Limb (tissue), 2 donors: ENCODE results near the gene MIOX.

Source experiments
- DNase-seq, 2 donors: peaks; one replicate each; pipeline ENCODE4 v3.0.0-alpha.2; 2016; ENCODE audit errors: extremely low spot score in 2 of 2

Gene MIOX

DNA sequence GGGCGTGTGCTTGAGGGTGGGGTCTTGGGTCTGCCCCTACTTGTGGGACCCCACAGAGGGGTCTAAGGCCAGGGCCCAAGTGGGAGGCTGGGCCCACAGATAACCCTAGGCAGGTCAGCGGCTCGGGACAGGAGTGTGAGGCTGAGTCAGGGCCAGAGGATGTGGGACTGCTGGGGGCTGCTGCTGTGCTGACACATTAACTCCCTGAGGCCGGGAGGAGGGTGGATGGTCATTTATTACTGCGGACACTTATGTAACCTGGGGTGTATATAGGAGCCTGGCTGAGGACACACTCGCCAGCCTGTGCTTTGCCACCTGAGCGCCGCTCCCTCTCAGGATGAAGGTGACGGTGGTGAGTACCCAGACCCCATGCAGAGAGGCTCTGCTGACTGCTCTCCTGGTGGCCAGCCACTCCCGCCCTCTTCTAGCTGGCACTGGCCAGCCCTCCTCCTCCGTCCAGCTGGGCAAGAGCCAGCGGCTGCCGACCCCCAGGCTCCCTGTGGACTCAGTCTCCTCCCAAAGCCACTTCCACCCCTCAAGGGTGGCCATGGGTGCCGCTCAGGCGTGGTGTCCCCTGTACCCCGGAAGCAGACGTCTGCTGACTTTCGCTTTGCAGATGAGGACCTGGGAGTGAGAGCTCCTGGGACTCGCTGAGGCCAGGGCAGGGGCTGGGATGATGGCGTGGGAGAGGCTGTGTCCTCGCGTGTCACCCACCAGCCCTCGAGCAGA is at the start of gene MIOX:
TSS of gene MIOX (plus strand) at position 299 of the 729 bp plus-strand sequence. CDS start at position 338, 39 bp downstream.
- no peak for DNase-seq

DNA sequence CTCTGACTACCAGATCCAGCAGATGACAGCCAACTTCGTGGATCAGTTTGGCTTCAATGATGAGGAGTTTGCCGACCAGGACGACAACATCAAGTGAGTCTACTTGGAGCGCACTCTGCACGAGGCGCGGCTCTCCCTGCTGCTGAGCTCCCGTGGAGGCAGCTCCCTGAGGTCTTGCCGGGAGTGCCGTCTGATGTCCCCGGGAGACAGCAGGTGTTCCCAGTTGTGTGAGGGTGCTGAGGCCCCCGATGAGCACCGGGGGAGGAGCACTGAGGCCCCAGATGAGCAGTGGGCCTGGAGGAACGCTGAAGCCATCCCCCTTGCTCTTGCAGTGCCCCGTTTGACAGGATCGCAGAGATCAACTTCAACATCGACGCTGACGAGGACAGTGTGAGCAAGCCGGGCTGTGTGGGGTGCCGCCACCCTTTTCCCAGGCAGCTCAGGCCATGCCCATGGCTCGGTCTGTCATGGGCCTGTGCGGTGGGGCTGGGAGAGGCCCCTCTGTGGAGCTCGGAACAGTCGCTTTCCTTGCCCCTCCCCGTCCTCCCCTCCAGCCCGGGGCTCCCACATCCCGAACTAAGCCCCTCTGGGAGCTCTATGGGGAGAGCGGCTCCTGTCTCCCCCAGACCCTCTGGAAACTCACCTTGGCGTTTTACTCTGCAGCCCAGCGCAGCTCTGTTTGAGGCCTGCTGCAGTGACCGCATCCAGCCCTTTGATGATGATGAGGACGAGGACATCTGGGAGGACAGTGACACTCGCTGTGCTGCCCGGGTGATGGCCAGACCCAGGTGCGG is 49.0 kb upstream of the MIOX start:
- DNase-seq, result no peak

DNA sequence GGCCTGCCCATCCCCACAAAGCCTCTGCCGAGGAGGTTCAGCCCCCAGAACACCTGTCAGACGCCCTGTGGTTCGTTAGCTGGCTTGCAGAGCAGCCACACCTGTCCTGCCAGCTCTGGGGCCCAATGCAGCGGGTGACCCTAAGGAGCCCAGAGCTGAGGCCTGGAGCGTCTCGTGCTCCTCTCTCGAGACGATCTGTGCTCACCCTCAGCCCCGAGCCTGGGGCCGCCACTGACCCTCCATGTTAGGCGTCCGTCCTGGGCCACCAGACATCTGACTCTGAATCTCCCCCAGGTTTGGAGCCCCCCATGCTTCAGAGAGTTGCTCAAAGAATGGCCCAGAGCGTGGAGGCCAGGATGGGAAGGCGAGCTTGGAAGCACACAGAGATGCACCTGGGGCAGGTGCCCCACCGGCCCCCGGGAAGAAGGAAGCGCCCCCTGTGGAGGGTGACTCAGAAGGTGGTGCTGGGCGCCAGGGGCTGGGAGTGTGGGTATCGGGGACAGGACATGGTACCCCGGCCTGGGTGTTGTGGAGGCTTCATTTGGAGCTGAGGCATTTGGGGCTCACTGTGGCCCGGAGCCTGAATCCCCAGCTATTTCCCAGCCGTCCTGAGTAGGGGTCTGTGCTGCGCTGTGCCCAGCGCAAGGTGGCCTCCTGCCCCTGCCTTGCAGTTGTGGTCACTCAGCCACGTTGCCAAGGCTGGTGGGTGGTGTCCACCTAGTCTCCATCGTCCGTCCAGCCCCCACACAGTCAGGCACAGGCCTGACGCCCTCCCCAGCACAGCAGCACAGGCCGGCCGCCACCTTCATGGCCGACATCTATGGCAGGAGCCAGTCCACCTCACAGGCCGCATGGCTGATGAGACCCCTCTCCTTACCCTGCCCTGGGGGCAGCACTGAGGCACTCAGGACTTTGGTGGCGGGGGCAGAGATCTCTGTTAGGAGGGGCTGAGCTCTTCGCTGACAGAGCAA is 48.1 kb upstream of the MIOX start:
- no peak for DNase-seq

DNA sequence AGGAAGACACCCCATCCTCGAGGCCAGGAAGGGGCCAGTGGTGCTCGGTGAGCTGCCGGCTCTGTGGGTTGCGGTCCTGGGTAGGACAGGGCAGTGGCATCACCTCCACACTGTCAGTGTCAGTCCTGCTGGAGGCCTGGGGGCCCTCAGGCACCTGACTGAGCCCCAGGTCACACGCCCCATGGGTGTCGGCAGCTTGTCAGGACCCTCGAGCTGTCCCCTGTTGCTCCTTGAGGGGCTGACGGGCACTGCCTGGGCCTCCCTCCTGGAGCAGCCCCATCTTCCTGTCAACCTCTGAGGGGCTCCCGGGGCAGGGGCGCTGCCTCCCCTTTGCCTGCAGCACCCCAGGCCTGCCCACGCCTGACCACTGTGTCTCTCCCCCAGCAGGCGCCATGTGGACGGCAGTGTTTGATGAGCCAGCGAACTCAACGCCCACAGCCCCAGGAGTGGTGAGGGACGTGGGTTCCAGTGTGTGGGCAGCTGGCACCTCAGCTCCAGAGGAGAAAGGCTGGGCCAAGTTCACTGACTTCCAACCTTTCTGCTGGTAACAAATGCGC is 47.3 kb upstream of the MIOX start:
- no peak for DNase-seq

DNA sequence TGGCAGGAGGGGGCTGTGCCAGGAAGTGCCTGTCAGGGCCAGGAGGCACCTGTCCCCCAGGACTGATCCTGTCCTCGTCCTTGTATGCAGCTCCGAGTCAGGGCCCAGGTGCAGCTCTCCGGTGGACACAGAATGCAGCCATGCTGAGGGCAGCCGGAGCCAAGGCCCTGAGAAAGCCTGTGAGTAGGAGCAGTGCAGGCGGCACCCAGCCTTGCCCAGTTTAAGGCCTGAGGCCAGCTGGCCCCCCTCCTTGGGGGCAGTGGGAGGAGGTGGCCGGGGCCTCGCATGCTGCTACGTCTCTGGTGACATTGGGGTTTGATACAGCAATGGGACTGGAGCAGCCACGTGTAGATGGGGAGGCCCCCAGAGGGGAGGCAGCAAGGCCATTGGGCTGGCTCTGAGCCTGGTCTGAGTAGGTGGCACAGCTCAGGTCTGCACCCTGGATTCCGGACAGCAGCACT is 46.8 kb upstream of the MIOX start:
- DNase-seq, result no peak

DNA sequence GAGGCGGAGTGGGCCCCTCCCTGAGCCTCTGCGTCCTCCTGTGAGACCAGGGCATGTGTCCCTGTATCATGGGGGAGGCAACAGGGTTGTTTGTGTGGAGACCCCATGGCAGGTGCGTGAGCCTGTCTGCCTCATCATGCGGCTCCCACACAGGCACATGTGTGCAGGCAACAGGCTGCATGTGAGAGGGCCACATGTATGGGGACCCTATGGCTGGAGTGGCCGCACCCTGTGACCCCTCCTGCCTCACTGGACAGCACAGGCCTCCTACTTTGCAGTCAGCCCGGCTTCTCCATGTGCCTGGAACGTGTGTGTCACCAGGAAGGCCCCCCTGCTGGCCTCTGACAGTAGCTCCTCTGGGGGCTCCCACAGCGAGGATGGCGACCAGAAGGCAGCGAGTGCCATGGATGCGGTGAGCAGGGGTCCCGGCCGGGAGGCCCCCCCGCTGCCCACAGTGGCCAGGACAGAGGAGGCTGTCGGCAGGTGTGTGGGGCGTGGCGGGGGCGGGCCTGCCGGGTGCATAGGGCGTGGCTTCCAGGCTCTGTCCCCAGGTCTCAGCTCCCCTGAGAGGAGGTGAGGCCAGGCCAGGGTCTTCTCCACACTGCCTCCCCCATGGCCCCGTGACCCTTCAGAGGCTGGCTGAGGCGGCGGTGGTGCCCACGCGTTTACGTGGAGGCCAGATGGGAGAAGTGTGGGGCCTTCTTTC is 46.0 kb upstream of the MIOX start:
- DNase-seq, result no peak

DNA sequence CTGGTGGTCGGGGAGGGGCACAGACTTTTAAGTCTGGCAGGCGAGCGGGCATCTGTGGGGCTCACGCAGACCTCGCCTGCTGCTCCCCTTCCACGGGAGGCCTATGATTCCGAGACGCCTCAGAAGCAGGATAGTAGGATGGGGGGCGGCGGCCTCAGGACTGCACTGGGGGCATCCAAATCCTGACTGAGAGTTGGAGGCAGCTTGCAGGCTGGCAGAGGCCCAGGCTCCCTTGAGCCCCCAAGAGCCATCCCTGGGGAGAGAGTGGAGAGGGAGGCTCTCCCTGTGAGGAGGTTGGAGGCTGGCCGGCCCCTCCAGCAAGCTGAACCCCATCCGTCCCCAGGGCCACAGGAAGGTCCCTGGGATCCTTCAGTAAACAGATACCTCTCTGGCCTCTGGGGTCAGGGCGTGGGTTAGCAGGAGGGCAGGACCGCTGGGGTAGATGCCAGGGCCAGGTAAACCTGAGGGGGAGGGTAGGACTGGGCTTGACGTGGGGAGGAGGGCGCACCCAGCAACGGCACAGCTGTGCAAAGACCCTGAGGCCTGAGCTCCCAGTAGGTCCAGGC is 45.1 kb upstream of the MIOX start:
- DNase-seq, result no peak

DNA sequence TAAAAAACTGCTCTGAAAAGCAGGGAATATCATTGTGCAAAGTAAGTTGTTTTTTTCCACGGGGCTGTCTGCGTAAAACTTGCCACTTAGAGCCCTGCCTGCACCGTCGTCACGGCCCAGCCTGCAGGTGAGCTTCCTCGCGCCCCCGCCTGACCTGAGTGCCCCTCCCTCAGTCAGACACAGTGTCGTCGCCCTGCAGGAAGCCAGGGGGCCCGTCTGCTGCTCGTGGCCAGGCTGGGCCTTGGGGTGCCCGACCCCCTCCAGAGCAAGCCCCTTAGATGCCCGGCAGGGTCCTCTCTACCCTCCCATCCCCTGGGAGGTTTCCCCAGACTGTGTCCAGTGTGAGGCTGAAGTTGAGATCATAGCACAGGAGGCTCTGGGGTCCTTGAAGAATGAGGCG is 43.5 kb upstream of the MIOX start:
- DNase-seq, result no peak

DNA sequence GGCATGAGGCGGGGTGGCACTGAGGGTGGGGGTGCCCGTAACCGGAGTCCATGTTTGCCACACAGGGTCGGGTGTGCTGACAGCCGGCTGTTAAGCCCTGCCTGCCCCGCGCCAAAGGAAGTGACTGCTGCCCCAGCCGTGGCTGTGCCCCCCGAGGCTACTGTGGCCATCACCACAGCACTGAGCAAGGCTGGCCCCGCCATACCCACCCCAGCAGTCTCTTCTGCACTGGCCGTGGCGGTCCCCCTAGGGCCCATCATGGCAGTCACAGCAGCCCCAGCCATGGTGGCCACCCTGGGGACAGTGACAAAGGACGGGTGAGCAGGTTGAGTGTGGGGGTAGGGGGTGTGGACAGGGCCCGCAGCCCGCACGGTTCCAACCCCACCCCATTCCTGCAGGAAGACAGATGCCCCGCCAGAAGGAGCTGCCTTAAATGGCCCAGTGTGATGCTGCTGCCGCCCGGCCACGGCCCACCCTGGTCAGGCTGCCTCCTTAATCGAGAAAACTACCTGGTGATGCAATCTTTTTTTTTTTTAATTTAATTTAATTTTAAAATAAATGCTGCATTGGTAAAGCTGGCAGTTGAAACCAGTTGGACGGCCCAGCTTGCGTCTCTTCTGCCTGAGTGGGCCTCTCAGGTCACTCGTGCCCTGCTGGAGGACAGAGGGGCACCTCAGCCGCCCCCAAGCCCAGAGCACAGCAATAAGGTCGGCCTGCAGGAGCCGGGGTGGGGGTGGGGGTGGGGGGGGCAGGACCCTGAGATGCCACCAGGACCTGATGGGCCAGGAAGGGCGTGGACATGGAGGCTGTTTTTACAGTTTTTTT is 42.6 kb upstream of the MIOX start:
- no peak for DNase-seq

DNA sequence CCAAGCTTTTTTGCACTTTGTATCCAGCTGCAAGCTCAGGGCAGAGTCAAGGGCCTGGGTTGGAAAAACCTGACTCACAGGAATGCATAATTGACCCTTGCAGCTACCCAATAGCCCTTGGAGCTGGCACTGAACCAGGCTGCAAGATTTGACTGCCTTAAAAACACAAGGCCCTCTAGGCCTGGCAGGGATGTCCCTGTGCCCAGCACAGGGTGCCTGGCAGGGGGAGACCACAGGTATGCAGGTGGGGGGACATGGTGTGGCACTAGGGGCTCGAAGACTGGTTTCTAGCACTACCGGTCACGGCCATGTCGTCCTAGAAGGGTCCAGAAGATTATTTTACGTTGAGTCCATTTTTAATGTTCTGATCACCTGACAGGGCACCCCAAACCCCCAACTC is 42.0 kb upstream of the MIOX start:
- no peak for DNase-seq

DNA sequence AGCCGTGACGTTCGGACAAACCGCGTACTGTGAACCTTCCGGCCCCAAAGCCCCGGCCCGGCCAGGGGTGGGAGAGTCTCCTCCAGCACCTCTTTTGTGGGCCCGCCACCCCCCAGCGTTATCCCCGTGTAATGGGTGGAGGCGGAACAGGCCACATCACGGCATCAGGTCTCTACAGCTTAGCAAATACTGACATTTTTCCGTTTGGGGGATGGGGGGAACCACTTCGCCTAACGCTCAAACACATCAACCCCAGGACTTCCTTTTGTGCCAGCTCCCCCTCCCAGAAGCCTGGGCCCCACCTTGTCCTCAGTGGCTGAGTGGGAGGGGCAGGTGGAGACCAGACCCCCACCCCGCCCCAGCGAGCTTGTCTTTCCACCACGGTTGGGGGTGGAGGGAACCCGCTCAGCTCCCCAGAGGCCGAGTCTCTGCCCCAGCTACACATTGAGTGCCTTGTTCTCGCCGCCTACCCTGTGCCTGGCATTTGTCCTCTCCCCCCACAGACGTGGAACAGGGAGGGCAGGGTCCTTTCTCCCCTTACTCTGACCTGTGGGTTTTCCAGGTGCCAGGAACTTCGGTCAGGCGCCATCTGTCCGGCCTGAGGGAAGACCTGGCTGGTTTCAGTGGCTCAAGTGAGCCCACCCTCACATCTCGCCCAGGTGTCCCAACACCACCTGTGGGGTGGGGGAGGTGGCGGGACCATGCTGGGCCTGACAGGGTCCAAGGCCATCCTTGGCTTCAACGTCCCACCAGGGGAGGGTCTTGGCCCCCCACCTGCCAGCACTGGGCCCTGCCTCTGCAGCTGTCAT is 41.4 kb upstream of the MIOX start:
- no peak for DNase-seq

DNA sequence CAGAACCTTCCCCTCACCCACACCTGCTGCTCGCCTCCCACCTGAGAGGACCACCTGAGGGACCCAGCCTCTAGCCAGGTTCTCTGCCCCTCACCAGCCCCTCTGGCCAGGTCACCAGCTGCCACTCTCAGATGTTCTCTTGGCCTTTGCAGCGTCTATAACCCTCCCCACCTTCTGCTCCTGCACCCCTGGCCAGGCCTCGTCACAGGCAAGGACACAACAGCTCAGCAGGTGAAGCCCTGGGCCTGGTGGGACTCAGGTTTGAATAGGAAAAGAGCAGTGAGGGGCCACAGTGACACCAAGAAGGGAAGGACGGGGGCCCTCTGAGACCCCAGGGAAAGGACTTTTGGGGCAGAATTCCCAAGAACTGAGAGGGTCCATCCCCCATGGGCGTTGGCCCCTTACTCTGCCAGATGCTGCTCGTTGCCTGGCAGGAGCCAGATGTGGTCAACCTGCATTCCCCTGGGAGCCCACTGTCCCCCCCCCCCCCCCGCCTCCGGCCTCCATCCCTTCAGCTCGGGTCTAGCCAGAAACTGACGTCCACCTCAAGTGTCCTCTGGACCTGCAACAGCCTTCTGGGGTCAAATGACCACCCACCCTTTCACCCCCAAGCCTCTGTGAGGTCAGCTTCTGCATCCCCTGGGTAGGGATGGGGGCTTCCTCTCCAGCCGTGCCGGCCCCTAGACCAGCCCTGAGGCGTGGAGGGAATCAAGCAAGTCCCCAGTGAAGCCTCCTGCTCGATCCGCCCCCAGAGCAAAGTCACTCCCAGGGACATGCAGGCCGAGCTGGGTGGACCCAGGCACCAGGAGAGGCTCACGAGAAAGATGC is 40.6 kb upstream of the MIOX start:
- no peak for DNase-seq

DNA sequence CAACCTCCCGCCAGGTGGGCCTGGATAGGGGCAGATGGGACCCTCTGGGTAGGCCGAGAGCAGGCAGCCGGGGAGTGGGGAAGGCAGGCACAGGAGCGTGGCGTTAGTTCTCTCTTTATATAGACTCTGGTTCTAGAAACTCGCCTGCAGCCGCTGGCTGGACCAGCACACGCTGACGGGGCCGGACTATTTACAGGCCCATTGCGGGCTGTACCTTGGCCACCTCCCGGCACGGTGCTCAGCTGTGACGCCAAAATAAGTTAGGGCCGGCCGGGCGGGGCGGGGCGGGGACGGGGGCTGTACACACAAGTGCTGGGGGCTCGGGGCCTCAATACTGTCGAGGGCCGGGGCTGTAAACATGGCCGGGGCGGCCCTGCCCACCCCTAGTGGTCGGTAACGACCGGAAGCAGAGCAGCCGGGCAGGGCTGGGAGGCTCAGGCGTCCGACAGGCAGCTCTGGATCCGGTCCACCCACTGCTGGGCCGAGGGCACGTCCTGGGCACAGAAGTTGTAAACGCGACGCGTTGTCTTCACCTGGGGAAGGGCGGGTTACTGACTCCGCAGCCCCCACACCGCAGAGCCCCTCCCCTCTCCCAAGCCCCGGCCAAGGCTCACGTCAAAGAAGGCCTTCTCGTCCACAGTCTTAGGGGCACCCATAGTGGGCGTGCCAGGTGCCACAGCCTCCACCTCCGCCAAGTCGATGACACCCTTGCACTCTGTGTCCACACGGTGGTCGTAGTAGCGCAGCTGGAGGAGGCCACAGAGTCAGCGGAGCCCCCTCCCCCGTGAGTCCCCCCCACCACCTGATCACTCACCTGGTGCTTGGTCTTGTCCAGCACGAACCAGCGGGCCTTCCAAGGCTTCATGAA is 39.7 kb upstream of the MIOX start:
- no peak for DNase-seq

DNA sequence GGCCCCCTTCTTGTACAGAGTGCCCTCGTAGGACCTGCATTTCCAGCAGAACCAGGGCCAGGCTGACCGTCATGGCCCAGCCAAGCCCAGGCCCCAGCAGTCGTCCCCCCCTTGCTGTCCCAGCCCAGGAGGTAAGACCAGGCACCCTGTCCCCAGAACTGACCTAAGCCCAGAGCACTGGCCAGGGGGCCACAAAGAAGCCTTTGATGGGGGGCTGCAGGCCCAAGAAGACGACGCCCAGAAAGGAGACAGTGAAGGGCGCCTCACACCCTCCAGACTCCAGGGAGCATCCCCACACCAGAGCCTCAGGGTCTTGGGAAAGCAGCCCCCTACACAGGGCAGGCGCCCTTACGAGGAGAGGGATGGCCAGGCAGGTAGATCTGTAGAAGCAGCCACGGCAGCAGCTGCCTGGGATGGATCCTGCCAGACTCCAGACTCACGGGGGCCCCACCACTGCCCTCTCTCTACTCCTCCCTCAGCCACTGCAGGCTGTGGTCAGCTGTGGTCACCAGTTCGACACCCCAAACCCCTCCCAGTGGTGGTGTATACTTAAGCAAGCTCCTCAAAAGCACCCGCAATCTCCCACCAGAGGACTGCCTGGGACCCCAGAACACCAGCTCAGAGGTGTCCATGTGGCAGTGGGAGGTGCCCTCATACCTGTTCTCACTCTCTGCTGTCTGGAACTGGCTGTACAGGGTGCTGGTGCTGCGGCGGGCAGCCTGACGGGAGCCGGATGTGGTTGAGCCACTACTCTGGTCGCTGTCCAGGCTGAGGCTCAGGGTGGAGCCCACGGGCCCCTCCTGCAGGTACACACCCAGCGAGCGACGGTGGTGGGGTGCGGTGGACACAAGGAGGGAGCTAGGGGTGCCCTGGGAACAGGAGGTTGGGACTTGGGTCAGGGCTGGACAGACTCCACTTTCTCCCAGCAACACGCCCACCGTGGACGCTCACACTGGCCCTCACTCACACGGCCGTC is 38.8 kb upstream of the MIOX start:
- DNase-seq, result no peak

DNA sequence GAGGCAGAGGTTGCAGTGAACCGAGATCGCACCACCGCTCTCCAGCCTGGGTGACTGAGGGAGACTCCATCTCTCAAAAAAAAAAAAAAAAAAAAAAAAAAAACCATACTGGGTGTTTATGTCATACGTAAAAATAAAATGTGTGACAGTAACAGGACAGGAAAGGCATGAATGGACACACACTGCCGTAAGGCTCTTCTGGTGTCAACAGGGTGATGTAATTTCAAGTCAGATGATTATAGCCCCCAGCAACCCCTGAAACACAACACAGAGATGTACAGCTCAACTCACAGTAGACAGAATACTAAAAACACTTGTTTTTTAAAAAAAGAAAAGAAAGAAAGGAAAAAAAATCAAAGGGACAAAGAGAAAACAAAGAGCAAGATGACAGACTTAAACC is 34.0 kb upstream of the MIOX start:
- DNase-seq, result no peak
